HG03457 (cell line): ENCODE data around the gene HDAC4.

Source experiments
- ATAC-seq: cut with Tn5 transposase; IDR thresholded peaks from one replicate; pipeline ENCODE4 v1.9.1; 2021; ENCODE audit warnings: moderate number of reproducible peaks; ENCODE audit not compliant: unreplicated experiment

Gene HDAC4

DNA sequence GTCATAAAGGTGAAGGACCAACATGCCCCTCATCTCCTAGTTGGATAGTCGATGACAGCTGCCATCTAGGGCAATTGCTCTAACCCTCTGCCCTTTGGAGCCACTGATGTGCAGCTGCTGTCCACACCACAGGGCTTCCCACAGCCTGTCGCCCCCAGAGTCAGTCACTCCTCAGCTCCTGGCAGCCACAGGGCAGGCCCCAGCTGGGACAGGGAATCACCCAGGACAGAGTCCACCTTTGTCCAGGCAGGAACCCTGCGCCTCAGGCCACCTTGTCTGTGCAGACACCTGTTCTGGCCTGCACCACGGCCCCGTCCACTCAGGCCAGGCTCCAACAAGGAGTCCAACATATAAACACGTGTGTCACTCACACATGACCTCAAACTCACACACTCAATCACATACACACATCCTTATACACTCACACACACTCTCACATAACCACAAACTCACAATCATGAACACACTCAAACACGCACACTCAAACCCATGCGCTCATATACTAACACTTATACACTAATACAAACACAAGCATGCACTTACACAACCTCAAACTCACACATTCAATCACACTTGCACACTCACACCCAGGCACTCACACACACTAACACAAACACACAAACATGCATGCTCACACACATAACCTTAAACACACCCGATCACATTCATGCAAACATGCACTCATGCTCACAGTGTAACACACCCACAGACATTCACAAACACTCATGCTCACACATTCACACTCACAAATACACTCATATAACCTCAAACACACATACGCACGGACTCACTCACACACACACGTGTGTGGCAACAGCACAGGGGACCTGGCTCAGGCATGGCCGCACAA lies 29.7 kb downstream of the HDAC4 start:
- no peak for ATAC-seq

DNA sequence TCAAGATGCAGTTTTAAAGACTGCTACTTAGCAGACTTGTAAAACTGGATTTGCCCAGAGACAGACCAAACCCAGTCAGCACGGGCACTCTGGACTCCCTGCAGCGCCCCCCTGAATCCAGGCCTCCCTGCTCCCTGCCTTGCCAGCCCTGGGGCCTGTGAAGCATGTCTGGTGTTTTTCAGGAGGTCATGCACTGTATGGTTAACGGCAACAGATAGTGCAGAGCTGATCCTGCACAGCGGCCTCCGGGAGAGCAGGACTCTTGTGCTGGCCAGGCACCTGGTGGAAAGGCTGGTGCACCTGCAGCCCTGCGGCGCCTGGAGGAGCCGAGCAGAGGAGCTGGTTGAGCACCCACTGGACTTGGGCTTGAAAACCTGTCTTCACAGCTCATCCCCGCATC lies 30.4 kb downstream of the HDAC4 start:
- ATAC-seq: no peak

DNA sequence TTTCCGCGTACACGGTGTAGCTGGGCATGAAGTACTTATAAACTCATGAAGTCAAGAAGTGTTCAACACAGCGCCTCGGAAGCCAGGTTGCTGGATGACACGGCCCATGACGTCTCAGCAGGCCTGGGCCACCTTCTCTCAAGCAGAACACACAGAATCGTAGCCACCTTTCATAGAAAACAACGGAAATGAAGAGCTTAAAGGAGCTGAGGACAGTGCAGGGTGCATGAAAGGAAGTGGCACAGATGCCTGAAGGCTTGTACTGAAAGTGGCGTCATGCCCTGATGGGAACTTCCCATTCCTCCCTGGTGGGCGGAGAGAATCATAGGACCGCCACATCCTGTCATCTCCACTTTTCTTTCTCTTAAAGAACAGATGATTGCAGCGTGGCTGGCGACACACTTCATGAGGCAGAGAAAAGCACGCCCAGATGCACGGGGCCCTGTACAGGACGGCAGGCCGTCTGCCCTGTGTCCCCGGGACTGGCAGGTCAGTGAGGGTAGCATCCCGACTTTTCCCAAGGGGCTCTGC lies 31.1 kb downstream of the HDAC4 start:
- ATAC-seq: peak; percentile 62

DNA sequence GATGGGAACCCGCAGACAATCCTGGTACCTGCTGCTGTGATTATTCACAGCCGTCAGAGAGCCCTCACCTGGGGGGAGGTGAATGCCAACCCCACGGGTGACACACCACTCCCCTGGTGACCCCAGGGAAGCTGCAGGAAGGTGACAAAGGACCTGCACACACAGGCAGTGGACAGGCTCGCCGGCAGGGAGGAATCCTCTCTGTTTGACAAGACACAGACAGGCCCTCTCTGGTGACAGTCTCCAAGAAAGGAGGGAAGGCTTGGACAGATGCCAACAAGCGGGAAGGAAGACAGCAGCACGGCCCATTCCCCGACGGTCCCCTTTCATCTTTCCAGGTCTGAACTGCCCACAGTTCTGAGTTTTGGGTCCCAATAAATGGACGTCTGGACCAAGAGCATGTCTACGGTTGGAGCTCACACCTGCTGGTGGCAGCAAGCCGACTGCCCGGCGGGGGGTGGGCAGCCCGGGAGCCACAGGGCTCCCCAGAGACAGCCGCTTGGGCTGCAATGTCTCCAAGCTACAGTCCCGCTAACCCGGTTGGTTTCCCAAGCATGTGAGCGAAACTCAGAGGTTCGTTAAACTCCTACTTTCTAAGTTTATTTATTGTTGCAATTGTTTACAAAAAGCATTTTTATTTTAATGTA lies 31.8 kb downstream of the HDAC4 start:
- no peak for ATAC-seq

DNA sequence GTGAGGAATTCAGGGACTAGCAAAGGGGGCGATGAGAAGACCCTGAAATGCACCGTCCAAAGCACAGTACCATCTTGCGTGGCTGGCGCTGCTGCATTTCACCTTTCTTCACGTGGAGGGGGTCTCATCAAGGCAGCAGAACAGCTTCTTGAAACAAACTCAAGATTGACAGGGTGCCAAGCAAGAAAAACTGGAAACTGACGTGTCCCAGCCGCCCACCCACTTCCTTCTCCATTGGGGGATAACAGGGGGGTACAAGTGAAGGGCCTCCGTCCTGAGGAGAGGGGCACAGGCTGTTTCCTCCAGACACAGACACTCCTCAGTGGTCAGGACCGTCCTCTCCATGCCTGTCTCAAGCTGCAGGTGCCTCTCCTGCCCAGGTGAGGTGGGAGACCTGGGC lies 32.5 kb downstream of the HDAC4 start:
- ATAC-seq: no peak

DNA sequence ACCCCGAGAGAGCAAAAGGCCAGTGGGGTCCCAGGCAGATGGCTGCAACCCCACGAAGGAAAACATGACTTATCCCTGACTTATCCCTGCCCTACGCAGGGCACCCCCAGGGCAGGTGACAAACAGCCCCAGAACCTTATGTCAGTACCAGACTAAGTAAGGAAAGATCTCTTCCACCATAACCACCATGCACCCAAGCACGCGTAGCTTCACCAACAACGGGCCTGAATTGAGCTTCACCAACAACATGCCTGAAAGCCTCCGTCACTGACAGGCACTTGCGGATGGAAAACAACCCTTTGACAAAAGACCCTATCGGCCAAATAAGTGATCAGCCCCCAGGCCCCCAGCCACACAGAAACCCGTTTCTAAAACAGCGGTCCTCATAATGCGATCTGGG lies 34.1 kb downstream of the HDAC4 start:
- no peak for ATAC-seq

DNA sequence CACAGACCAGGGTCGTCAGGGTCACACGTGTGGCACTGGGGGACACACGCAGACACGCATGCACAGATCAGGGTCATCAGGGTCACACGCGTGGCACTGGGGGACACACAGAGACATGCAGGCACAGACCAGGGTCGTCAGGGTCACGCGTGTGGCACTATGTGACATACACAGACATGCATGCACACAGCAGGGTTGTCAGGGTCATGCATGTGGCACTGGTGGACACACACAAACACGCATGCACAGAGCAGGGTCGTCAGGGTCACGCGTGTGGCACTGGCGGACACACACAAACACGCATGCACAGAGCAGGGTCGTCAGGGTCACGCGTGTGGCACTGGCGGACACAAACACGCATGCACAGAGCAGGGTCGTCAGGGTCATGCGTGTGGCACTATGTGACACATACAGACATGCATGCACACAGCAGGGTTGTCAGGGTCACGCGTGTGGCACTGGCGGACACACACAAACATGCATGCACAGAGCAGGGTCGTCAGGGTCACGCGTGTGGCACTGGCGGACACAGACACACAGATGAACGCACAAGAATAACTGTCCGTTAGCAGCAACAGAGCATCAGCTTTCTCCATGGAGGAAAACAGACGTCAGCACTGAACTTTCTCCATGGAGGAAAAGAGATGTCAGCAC lies 34.9 kb downstream of the HDAC4 start:
- ATAC-seq: no peak

DNA sequence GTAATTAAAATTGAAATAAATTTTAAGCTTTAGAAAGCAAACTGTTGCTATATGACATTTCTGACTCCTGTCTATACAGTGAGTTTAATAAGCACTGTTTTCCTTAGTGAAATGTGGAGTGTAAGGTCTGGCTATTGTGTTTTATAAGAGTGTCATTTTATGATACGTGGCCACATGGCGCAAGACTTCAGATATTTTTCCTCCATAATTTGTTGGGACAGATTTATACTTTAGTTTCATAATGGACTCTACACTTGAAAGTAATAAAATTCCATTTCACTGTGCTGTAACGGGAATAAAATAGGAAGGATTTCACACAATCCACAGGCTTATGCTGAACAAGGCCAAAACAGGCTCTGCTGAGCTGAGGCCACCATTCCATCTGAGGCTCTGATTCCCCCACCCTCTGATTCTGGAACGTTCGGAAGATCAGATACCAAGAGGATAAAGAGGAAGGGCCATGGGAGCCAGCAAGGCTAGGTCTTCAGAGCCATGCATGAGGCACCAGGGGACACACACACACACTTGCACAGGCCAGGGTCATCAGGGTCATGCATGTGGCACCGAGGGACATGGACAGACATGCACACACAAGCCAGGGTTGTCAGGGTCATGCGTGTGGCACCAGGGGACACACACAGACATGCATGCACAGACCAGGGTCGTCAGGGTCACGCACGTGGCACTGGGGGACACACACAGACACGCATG lies 35.6 kb downstream of the HDAC4 start:
- no peak for ATAC-seq

DNA sequence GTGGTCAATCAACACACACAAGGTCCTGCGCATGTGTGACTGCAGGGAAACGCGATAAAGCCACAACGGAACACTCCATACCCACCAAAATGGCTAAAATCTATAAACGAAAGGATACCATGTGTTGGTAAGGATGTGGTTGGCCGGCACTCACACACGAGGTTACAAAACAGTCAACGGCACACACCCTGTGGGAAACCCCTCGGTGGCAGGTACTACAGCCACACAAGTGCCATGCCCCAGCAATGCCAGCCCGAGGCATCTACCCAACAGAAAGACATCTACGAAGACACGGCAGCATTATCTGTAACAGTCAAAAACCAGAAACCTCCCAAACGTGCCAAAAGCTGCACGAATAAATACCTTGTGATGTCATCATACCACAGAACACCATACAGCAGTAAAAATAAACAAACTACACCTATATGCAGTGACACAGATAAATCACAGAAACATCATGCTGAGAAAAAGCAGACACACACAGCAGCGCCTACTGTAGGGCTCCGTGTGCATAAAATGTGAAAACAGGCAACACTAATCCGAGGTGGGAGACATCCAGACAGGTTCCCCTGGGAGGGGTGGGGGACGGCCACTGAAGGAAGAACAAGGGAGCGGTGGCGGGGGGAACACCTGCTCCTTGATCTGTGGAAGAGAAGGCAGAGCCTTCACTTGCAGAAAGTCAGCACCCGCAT lies 36.7 kb downstream of the HDAC4 start:
- no peak for ATAC-seq

DNA sequence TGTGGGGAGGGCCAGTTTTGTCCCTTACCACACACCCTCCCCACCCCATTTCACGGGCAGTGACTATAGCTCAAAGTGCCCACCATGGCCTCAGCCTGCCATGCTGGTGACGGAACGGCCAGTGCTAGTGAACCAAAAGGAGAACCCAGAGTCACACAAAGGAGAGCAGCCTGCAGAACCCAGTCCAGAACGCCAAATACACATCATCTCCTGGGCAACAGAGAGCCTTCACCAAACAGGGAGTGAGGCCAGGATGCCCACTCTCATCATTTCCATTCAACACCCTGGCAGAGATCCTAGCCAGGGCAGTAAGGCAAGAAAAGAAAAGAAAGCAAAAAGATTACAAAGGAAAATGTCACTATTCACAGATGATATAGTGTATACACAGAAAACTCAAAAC lies 38.3 kb downstream of the HDAC4 start:
- no peak for ATAC-seq

DNA sequence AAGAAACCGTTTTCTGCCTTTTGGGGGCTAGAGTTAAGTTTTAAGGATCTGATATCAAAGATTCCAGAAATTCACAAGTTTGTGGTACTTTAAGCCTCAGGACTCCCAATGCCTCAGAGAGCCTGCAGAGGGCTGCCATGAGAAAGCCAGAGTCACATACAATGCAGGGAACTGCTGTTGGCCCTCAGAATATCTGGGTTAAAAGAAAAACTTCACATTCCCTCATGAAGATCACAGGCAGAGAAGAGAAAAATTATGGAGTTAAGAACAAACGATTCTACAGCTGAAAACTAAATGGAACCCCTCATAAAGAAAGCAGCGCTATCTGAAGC lies 39.5 kb downstream of the HDAC4 start:
- no peak for ATAC-seq

DNA sequence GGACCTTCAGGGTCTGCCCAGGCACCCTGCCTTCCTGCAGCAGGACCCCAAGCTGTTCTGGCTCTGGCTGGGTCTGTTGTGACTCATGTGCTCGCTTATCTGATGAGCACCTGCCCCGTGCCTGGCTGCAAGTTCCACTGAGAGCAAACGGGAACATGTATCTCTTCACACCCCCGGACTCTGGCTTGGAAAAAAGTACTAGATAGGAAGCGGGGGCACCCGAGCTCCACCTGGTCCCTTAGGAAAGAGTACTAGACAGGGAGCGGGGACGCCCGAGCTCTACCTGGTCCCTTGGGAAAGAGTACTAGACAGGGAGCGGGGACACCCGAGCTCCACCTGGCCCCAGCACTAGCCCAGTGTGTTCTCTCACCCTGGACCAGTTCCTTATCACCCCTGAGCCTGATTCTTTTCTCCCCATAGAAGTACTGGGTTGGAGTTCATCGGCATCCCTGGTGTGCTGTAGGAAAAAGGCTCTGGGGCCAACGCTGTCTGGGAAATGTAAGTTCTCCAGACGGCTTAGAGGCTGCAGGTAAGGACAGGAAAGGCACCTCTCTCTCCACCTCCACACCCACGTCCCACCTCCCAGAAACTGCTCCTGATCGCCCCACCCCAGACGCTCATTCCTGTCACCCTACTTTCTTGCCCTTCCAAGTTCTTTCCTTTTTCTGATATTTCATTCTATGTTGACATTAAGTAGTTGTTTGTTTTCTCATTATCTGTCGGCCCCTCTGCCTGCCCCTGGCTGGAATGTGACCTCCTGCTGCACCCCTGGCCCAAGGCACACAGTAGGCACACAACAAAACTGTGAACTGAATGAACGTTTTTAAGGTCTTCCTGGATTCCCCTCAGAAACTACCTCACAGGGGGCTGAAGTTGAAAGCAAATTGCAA lies 40.2 kb downstream of the HDAC4 start:
- ATAC-seq: no peak

DNA sequence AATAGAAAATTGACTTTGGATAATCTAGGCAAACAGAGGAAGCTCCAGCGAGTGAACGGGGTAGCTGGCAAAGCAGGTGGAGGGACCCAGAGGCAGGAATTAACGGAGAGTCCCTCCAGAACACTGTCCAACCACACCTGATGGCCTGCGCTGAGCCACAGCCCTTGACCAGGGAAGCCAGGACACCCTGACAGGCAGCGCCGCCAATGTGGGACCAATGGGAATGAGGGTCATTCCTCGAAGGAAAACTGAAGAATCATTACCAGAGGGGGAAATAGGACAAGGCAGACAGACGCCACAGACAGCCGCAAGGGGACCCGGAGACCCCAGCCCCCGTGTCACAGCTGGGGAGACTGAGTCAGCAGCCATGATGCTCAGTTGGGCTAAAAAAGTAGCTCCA lies 40.8 kb downstream of the HDAC4 start:
- ATAC-seq: no peak

DNA sequence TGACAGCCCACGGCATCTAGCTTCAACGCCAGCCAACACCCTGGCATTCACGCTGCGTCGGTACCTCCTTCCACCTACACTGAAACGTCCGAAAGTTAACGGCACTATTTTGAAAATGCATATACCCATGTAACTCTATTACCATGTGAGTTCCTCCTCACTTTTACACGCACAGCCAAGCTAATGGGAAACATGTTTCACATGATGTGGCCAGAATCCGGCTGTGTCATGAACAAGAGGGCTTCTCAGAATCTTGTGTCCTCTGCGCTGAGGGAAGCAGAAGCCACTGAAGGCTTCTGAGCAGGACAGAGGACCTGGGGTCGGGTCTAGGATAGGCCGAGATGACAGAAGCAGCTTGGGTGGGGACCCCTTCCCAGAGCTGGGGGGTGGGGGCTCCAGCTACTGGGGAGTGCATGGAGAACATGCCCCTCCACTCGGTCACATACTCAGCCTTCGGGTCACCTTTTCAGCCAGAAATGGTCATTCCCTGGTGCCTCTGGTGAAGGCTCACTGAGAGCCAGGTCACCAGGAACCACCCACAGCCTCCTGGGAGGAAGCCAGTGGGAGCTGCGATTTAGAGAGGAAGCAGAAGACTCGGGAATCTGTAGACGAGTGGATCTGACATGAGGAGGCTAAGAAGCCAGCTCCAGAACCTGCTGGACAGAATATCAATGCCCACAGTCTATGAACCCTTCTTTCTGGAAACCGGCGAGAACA lies 41.5 kb downstream of the HDAC4 start:
- ATAC-seq: no peak

DNA sequence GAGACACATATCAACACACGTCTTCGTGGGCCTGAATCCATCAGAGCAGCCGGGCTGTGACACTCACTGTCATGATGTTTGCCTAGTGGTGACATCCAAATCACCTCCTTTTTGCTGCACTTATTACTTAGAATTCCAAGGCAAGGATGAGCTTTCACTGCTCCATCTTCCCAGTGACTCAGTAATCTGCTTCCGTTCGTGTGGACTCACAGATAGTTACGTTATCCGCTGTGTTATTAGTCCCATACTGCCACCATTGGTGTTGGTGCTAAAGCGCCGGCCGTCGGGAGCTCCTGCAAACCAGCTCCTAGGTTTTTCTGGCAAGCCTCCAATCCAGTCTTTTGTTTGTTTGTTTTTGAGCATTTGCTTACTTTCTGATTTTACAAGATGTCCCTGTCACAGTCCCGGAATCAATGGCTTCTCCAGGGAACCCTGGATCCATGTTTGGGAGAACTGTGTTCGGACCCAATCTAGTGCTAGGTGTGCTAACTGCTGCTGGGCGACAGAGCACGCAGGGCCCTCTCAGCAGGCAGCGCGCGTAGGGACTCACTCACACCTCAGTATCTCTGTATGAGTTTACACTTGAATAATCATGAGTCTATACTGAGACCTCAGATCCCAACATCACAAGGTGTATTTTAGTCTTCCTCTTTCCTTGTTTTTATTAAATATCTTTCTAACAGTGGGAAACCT lies 42.6 kb downstream of the HDAC4 start:
- ATAC-seq: no peak

DNA sequence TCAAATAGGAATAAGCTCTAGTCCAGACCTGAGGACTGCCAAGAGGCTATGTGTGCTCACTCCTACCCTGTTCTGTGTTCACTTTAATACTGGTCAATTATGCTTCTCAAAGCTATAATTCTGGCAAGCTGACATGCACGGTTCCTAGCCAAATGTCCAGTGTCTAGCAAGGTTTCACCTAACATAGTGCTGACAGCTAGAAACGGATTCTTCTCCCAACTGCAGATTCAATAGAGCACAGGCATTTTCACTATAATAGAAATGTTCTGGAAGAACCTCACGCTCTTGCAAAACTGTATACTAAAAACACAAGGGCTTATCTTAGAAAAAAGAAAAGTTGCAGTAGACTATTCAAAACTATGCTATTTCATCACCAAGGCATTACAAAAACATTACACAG lies 45.1 kb downstream of the HDAC4 start:
- no peak for ATAC-seq

DNA sequence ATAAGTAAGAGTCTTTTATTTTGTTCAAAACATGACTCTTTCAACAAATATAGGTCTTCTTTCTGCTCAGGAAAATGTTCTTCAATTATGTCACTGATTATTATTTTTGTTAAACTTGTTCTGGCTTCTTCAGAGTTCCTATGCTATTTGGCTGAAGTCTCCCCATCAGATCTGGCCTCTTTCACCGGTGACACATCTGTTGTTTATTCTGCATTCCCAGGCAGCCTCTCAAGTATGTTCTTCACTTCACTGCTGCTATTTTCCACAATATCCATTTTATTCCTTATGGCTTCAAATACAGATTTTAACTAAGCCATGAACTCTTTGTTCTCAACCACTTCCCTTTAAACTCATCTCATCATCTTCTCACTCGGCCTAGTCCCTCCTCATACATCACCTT lies 45.7 kb downstream of the HDAC4 start:
- no peak for ATAC-seq

DNA sequence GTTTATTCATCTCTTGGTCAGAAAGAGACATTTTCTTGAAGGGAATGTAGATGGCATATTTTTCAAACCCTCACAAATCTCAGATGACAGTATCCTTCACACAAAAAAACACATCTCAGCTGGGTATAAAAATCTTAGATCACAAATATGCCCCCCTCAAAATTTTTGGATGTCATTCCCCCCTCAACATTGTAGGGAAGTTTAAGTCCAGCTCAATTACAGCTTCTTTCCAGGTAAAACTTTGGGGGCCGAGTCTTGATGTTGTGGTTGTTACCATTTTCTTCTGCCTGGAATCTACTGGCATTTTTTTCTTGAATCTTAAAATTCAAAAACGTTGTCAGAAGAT lies 46.1 kb downstream of the HDAC4 start:
- no peak for ATAC-seq
